Epithelial cell of proximal tubule (primary cell): Measurements from ENCODE around the gene EPHA8. TPM values are rescaled to one million over a fixed set of nuclear protein-coding genes. Genes with fewer than 3 reads are reported as not detected.

Experiments
- DNase-seq: peaks from one replicate; pipeline ENCODE4 v3.0.0-alpha.2; 2011; ENCODE audit warnings: low read depth
- H3K4me3 ChIP-seq: 2 replicates; pipeline ENCODE4 v1.5.1; 2011; ENCODE audit warnings: low read depth, mild to moderate bottlenecking, low read length
- CTCF ChIP-seq: conservative IDR thresholded peaks from 2 replicates; pipeline ENCODE4 v1.5.1; 2012; ENCODE audit warnings: low read depth, mild to moderate bottlenecking, low read length
- total RNA-seq: library from RNA; depleted of rRNA; stranded (reverse); fragments of >200 nt; gene quantifications from 2 replicates; pipeline ENCODE4 v1.2.3, GENCODE V29; 2015

Gene EPHA8
- total RNA-seq, 1 donor from 2014 or later = not detected

GRCh38 chr1:22597301-22597965, 34.1 kb downstream of the EPHA8 start:
- TF ChIP-seq CTCF = no peak
- no peak overlapping the region for H3K4me3 ChIP-seq
- no peak for DNase-seq

- no peak for DNase-seq
- no peak for TF ChIP-seq CTCF
- no peak overlapping the region for H3K4me3 ChIP-seq
Observed at GRCh38 chr1:22597996-22598395, 34.7 kb downstream of the EPHA8 start.

GRCh38 chr1:22598736-22599135, 35.4 kb downstream of the EPHA8 start:
- no peak overlapping the region for H3K4me3 ChIP-seq
- DNase-seq = no peak
- no peak for TF ChIP-seq CTCF

GRCh38 chr1:22600071-22600816, 37.0 kb downstream of the EPHA8 start:
- no peak for TF ChIP-seq CTCF
- no peak overlapping the region for H3K4me3 ChIP-seq
- no peak for DNase-seq

- no peak overlapping the region for H3K4me3 ChIP-seq
- TF ChIP-seq CTCF = no peak
- DNase-seq = no peak
Observed at GRCh38 chr1:22600817-22601605, 37.7 kb downstream of the EPHA8 start.

- TF ChIP-seq CTCF = no peak
- no peak overlapping the region for H3K4me3 ChIP-seq
- DNase-seq = no peak
Observed at GRCh38 chr1:22601610-22602009, 38.3 kb downstream of the EPHA8 start.
